T-helper 1 cell treated with Interleukin-12 subunit alpha and Interleukin-12 subunit beta and Interleukin-4 antibody, amounts not matched to agents 30 μg/mL and 1 μg/mL, for 36 hours (primary cell): ENCODE measurements around the gene TRPM4.

Source experiments
- H3K27ac Mint-ChIP-seq: one replicate; pipeline ENCODE4 v1.8.0; 2021; ENCODE audit warnings: mild to moderate bottlenecking, mixed read lengths
- H3K27me3 Mint-ChIP-seq: one replicate; pipeline ENCODE4 v1.8.0; 2021; ENCODE audit warnings: low read depth, mixed read lengths
- H3K36me3 Mint-ChIP-seq: one replicate; pipeline ENCODE4 v1.8.0; 2021; ENCODE audit warnings: low read depth, mixed read lengths
- H3K4me1 Mint-ChIP-seq: one replicate; pipeline ENCODE4 v1.8.0; 2021; ENCODE audit warnings: low read depth, mixed read lengths
- H3K4me3 Mint-ChIP-seq: one replicate; pipeline ENCODE4 v1.8.0; 2021; ENCODE audit warnings: mild to moderate bottlenecking, moderate library complexity, mixed read lengths
- H3K9me3 Mint-ChIP-seq: one replicate; pipeline ENCODE4 v1.8.0; 2021; ENCODE audit warnings: mixed read lengths

Gene TRPM4

GRCh38 chr19:49243726-49244125, 86.1 kb downstream of the TRPM4 start:
- Mint-ChIP-seq H3K4me3 (no peak overlapping the region), H3K27me3 (no peaks in the 10 kb centered on the region), H3K27ac (no peak overlapping the region), H3K4me1 (no peaks in the 10 kb centered on the region), H3K9me3 (no peaks in the 10 kb centered on the region), H3K36me3 (no peaks in the 10 kb centered on the region)

GRCh38 chr19:49244256-49244655, 86.7 kb downstream of the TRPM4 start:
- Mint-ChIP-seq H3K27ac (no peak overlapping the region), H3K9me3 (no peaks in the 10 kb centered on the region), H3K4me1 (no peaks in the 10 kb centered on the region), H3K36me3 (no peaks in the 10 kb centered on the region), H3K27me3 (peaks cover under 1% of the 10 kb centered on the region), H3K4me3 (no peak overlapping the region)

GRCh38 chr19:49247676-49248075, 90.1 kb downstream of the TRPM4 start:
- Mint-ChIP-seq H3K27me3 (peaks cover 4% of the 10 kb centered on the region), H3K27ac (no peak overlapping the region), H3K4me1 (no peaks in the 10 kb centered on the region), H3K9me3 (no peaks in the 10 kb centered on the region), H3K36me3 (no peaks in the 10 kb centered on the region), H3K4me3 (no peak overlapping the region)

- H3K9me3 Mint-ChIP-seq = no peaks in the 10 kb centered on the region
These were observed 92.3 kb downstream of the TRPM4 start for GRCh38 chr19:49249933-49250332.

GRCh38 chr19:49255674-49256073, 98.1 kb downstream of the TRPM4 start:
- Mint-ChIP-seq H3K9me3 (peaks cover 19% of the 10 kb centered on the region), H3K27me3 (peaks cover 7% of the 10 kb centered on the region), H3K4me3 (no peak overlapping the region), H3K36me3 (peaks cover 5% of the 10 kb centered on the region), H3K4me1 (no peaks in the 10 kb centered on the region), H3K27ac (no peak overlapping the region)

More at GRCh38 chr19:49249933-49250332, 92.3 kb downstream of the TRPM4 start:
- peaks cover 4% of the 10 kb centered on the region for H3K27me3 Mint-ChIP-seq
- H3K4me1 Mint-ChIP-seq = no peaks in the 10 kb centered on the region
- no peaks in the 10 kb centered on the region for H3K36me3 Mint-ChIP-seq
- no peak overlapping the region for H3K27ac Mint-ChIP-seq
- H3K4me3 Mint-ChIP-seq = no peak overlapping the region

GRCh38 chr19:49256691-49257090, 99.1 kb downstream of the TRPM4 start:
- peaks cover 20% of the 10 kb centered on the region for H3K9me3 Mint-ChIP-seq
- H3K4me1 Mint-ChIP-seq = no peaks in the 10 kb centered on the region
- H3K4me3 Mint-ChIP-seq = no peak overlapping the region
- peaks cover 5% of the 10 kb centered on the region for H3K36me3 Mint-ChIP-seq
- peaks cover 13% of the 10 kb centered on the region for H3K27me3 Mint-ChIP-seq
- H3K27ac Mint-ChIP-seq = no peak overlapping the region
